GM19193 (cell line): ENCODE data around the gene GALNTL6.

Source experiments
- POLR2A ChIP-seq: IDR thresholded peaks from 4 replicates; pipeline ENCODE4 v1.6.1; 2011; ENCODE audit not compliant: insufficient read depth, insufficient read length; ENCODE audit errors: extremely low read depth

GALNTL6 gene

DNA sequence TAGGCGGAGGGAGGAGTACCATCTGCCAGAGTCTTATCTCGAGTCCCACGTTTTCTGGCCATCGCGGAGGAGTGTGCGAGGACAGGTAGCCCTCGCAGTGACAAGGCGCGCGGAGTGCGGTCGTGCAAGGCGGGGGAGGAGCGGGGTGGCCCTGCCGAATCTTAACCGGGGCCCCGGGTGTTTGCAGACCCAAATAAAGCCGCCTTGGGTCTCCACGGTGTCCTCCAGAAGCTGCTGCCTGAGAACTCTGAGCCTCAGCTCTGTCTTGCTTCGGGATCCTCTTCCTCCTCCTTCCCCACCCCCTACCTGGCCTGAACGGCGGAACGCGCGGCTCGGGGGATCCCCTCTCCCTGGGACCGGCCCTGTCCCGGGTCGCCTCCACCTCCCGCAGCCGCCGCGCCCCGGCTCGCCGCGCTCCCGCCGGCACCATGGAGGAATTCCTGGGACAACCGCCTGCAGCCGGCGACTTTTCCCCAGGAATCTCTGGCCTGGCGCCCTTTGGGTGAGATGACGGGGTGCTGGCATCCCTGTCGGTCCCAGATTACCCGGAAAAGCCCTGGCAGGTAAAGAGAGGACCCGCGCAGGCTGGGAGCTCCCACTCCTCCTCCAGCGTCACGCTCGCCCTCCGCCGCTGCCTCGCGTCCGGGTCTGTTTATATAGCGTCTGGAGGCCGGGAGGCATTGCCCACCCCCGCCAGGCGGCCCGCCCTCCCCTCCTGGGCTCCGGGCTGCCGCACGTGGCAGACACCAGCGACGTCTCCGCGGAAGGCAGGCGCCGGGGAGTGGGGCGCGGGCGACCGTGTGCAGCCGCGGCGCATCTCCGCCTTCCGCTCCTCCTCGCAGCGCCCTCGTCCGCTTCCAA lies at the start of gene GALNTL6:
TSS of gene GALNTL6 (plus strand) at position 740 of the 861 bp plus-strand sequence.
- no peak for TF ChIP-seq POLR2A

DNA sequence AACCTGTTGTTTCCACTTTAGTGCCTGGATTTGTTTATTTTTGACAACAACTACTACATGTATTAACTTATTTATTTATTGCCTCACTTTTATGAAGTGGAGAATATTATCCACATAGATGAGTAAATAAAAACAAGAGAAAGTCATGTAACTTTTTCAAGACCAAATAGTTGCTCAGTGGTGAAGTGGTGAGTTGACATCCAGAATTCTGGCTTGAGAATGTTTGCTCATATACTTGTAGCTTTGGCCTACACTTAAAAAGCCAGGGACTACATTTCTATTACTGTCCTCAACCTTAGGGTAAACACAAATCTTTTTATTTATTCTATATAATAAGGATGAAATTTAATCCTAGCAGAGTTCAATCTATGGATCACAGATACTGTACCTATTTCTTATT lies 47.7 kb upstream of the GALNTL6 start:
- no peak for TF ChIP-seq POLR2A

DNA sequence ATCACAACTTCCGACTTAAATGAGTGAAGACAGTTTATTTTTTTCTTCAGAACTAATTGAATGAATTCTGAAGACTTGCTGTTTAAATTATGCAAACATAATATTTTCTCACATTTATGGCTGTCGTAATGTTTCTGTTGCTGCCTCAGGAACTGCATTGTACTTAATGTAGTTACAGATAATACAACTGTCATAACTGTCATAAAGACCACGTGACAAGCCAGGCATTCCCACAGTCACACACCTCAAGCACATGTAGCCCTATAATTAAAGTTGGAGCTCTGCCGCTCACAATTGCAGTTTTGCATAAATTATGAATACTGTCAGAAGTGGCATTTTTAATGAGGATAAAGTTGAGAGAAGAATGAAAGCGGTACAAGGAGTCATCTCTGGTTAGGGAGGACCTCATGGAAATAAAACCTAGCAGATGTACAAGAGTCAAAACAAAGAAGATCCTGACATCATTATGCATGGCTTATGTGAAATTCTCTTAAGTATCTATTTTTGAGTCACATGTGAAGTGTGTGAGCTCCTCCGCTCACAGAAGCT lies 38.5 kb upstream of the GALNTL6 start:
- no peak for TF ChIP-seq POLR2A

DNA sequence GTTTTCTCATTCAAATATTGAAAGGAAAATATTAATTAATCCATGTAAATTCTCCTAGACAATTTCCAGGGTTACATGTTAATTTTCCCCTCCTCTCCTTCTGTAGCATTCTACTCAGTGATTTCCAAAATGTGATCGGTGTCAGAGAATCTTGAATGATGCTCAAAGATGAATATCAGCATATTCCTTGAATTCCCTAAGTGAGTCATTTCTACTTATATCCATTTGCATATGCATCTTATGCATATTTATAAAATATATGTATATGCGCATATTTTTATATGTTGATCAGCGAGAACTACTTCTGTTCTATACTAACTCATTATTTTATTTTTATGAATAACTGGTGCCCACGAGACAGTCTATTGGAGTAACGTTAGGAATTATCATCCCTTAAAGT lies 33.9 kb upstream of the GALNTL6 start:
- no peak for TF ChIP-seq POLR2A

DNA sequence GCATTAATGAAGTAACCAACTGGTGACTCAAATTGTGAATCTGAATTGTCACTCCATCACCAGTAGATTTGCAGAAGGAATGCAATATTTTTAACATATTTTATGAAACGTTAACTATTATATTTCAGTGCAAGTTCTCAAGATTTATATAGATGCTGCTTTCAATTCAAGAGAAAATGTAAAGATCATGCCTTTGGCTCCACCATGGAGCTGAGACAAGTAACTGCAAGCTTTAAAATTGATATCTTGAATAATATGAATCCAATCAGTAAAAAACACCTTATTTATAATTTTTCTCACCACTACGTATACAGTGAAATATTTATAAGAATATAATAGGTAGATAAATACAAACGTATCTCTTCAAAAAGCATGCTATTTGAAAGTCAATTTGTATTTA lies 27.8 kb upstream of the GALNTL6 start:
- no peak for TF ChIP-seq POLR2A

DNA sequence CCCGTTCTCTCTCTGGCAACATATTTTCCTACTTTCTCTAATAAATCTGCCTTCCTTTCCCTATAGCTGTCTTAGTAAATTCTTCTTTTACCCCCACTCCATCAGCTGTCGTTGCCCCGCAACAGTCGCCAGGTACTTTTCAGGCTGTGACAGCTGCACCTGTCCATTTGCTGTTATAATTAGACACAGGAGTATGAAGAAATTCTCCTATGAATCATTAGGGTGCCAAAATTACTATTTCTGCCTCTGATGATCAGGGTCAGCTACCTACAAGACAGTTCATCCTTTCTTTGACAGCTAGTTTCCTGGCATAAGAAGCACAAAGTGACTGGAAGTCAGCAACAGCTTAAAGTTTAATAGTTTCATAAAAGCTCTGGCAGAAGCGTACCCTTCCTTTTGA lies 19.5 kb upstream of the GALNTL6 start:
- no peak for TF ChIP-seq POLR2A

DNA sequence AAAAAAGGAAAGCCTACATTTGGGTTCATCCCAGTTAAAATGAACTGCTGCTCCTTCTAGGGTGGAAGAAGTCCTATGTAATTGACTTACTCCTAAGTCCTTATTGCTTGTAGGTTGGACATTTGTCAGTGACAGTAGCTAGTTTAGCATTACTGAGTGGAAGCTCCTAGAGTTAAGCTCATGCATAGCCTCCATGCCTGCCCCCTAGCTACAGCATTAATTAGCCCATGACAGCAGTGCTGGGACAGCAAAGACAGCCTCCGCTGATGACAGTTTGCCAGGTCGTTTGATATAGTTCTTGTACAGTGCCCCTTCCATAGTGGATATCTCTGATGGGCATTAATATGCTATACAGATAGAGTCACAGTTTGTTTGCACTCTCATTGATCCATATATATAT lies 18.7 kb upstream of the GALNTL6 start:
- TF ChIP-seq POLR2A = no peak

DNA sequence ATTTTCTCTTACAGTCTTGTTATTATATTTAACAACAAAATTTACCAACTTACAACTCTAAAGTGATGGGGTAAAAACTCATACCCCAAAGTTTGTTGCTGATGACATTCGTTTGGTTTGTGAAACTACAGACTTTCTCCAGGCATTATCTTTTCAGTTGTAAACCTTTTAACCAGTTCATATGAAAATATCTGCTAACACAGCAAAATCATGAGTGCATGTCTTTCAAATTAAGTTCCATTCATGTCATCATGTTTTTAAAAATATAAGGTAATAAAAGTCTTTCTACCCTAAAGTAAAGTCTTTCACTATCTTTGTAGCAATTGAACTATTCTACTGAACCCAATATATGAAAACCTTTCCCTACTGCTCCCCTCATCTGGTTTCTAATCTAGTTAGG lies 3.4 kb upstream of the GALNTL6 start:
- no peak for TF ChIP-seq POLR2A

DNA sequence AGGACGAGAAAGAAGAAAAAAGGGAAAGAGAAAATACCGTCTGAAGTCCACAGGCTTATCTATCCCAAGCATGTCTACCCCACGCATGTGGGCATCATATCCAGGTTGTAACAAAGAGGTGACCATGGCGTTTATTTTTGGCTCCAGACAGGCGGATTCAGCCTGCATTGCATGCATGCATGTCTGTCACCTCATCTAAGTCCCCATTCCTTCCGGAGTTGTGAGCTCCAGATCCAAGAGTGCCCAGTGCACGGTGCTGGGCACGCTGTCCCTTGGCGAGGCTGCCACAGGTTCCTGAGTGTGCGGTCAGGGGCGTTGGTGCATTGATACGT lies 905 bp upstream of the GALNTL6 start:
- no peak for TF ChIP-seq POLR2A

DNA sequence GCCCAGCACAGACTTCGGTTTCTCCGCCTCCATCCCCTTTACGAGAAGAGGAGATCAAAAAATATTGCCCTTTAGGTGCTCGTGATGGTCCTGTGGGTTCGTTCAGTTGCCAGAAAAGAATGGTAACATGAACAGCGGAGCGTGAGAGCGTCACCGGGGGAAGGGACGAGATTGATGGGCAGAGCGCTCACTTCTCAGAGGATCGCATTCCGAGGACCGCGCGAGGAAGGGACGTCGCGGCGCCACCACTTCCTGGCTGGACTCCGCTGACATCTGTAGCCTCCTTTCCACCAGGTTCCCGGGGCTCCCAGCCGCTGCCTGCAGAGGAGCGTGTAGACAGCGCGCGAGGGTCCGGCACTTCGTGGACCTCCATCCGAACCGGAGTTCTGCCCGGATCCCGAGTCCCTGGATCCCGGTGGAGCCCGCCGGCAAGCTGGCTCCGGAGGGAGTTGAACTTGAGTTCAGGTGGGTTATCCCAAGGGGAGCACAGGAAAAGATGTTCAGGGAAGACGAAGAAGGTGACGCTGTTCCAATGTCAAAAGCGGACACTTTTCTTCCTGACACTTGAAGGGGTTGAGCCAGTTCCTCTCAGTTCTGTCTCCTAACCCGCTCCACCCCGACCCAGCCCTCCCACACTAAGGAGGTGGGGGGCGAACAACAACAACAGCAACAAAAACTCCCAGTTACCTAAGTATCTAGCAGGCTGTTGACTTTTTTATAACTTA lies 484 bp downstream of the GALNTL6 start:
- TF ChIP-seq POLR2A = no peak

DNA sequence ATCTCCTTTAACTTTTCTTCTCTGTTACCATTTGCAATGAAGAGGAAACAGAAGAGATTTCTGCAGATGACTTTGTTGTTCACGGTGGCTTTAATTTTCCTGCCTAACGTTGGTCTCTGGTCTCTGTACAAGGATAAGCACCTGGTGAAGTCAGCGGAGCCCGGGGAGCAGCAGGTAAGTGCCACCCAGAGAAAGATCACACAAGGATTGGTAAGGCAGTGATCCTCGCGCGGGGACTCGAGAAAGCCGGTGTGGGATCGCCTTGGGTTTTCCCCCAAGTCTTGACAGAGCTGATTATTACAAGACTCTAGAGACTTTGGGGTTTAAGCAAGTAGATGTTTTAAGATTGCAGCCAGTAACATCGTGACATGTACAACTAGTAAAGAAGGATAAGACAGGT lies 1.3 kb downstream of the GALNTL6 start:
- TF ChIP-seq POLR2A = no peak

DNA sequence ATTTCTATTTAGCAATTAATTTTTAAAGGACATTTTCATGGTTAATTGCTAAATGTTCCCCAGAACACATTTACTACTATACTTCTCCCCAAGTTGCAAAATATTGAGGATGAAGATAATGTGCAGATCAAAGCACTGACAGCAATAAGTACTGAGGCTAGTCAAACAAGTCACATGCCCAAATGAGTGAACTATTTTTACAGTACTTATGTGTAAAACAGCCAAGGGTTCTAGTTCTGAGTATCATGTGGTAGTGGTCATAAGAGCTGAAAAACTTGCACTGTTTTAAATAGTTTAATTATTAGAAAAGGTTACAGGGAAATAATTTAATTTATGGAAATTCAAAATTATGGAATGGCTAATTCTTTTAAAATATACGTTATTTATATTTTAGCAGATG lies 3.8 kb downstream of the GALNTL6 start:
- no peak for TF ChIP-seq POLR2A

DNA sequence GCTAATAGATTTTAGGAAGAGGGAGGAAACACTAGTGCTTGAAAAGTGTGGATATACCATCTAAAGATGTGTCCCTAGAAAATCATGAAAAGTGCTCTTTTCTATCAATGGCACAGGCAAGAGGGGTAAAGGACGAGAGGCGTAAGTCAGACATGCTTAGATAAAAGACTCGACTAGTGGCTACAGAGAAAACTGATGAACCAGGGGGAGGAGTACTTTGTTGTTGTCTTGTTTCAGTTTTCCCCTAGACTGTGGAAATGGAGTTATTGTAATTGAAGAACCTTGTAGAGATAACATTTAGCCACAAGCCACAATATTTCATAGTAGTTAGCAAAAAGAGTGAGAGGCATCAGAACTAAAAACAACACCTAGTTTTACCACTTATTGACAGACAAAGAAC lies 21.4 kb downstream of the GALNTL6 start:
- TF ChIP-seq POLR2A = no peak

DNA sequence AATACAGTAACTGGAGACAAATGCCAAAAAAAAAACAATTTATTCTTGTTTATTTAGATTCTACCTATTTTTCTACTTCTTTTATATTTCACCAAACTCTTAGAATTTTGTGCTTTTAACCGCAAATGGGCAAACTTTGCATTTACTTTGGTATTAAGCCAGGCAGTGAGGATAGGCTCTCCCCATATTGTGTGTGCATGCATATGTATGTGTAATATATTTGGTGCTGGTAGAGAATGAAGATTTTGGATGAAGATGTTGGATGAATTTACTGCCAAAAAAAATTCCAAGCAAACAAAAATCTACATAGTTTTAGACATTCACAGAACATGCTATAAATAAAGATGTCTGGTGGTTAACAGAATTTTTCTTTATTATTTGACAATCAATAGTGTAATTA lies 30.3 kb downstream of the GALNTL6 start:
- TF ChIP-seq POLR2A = no peak

DNA sequence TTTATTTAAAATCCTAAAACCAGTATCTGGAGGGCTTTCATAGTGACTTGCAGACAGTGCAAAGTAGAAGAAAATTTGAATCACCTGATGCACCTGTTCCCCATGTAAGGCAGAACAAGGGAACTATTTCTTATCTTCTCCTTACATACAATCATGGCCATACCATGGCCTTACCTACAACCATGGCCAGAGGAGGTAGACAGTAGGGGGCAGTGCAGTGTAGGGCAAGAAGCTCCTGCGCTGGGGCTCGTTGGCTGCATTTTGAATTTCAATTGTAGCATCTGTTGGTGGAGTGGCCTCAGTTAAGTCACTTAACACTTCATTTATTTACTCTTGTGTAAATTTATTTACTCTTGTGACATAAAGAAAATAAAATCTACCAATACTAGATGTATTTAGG lies 33.0 kb downstream of the GALNTL6 start:
- TF ChIP-seq POLR2A = no peak

DNA sequence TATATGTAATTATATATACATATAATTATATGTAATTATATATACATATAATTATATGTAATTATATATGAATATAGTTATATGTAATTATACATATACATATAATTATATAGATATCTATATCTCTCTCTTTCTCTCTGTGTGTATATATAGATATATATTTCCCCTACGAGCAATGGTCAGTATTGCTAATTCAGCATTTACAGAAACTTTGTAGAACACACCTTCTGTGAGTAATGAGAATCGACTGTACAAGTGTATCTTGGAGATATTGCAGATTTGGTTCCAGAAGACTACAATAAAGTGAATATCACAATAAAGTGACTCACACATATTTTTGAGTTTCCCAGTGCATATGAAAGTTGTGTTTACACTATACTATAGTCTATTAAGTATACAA lies 33.7 kb downstream of the GALNTL6 start:
- no peak for TF ChIP-seq POLR2A
